ENCODE data around the gene ILDR1.

The ILDR1 gene

GRCh38 chr3:121989943-121990342 is 32.1 kb downstream of the ILDR1 start:
- DNase-seq, result no peak

GRCh38 chr3:121988146-121988545 is 33.9 kb downstream of the ILDR1 start:
- DNase-seq, result no peak

- no peak for DNase-seq
Measured at GRCh38 chr3:121985846-121986245, 36.2 kb downstream of the ILDR1 start.

GRCh38 chr3:121981473-121981872 is 40.6 kb downstream of the ILDR1 start:
- no peak for DNase-seq

GRCh38 chr3:121980450-121980796 is 41.6 kb downstream of the ILDR1 start:
- DNase-seq, result no peak

GRCh38 chr3:121979734-121980449 is 42.2 kb downstream of the ILDR1 start:
- no peak for DNase-seq

- DNase-seq, result no peak
Measured at GRCh38 chr3:121979246-121979645, 42.8 kb downstream of the ILDR1 start.

- no peak for DNase-seq
Measured at GRCh38 chr3:121976727-121977126, 45.3 kb downstream of the ILDR1 start.

- no peak for DNase-seq
Measured at GRCh38 chr3:121975702-121976302, 46.2 kb downstream of the ILDR1 start.

GRCh38 chr3:121974601-121975111 is 47.4 kb downstream of the ILDR1 start:
- no peak for DNase-seq

- peak; percentile 3 for DNase-seq
Measured at GRCh38 chr3:121970047-121970446, 52.0 kb downstream of the ILDR1 start.

- DNase-seq, result no peak
Measured at GRCh38 chr3:121969631-121970030, 52.4 kb downstream of the ILDR1 start.

- DNase-seq, result no peak
Measured at GRCh38 chr3:121963608-121964007, 58.4 kb downstream of the ILDR1 start.

- no peak for DNase-seq
Measured at GRCh38 chr3:121962443-121962842, 59.6 kb downstream of the ILDR1 start.

GRCh38 chr3:121961283-121961682 is 60.8 kb downstream of the ILDR1 start:
- no peak for DNase-seq

- DNase-seq, result no peak
Measured at GRCh38 chr3:121958801-121959200, 63.2 kb downstream of the ILDR1 start.

GRCh38 chr3:121957674-121958415 is 64.2 kb downstream of the ILDR1 start:
- DNase-seq, result no peak

- DNase-seq, result no peak
Measured at GRCh38 chr3:121956363-121956762, 65.7 kb downstream of the ILDR1 start.

- no peak for DNase-seq
Measured at GRCh38 chr3:121951291-121951919, 70.6 kb downstream of the ILDR1 start.

- no peak for DNase-seq
Measured at GRCh38 chr3:121948641-121949040, 73.4 kb downstream of the ILDR1 start.

GRCh38 chr3:121943431-121943830 is 78.6 kb downstream of the ILDR1 start:
- DNase-seq, result peak; percentile 5

- no peak for DNase-seq
Measured at GRCh38 chr3:121942116-121942786, 79.8 kb downstream of the ILDR1 start.

- DNase-seq, result no peak
Measured at GRCh38 chr3:121941592-121941991, 80.5 kb downstream of the ILDR1 start.
